Trophoblast cell (in vitro differentiated cells and primary cell): Measurements from ENCODE around the gene RASSF5.

ENCODE experiments used
- DNase-seq, 2 donors: peaks; one replicate each; pipeline ENCODE4 v3.0.0-alpha.2; 2016
- H2AFZ ChIP-seq: 2 replicates; pipeline ENCODE4 v1.6.1; 2013; ENCODE audit warnings: low read length, moderate library complexity, mild to moderate bottlenecking; ENCODE audit not compliant: insufficient read depth, poor library complexity
- H2AK5ac ChIP-seq: 2 replicates; pipeline ENCODE4 v1.6.1; 2013; ENCODE audit warnings: mild to moderate bottlenecking, low read length
- H2BK120ac ChIP-seq: 2 replicates; pipeline ENCODE4 v1.6.1; 2013; ENCODE audit warnings: low read length, mild to moderate bottlenecking, moderate library complexity; ENCODE audit not compliant: insufficient read depth, poor library complexity
- H2BK12ac ChIP-seq: 2 replicates; pipeline ENCODE4 v1.6.1; 2013; ENCODE audit warnings: mild to moderate bottlenecking, low read length, moderate library complexity
- H2BK5ac ChIP-seq: 2 replicates; pipeline ENCODE4 v1.6.1; 2013; ENCODE audit warnings: low read length, low read depth, moderate library complexity, mild to moderate bottlenecking; ENCODE audit not compliant: poor library complexity
- H3K14ac ChIP-seq: 2 replicates; pipeline ENCODE4 v1.6.1; 2013; ENCODE audit warnings: mild to moderate bottlenecking, low read length
- H3K18ac ChIP-seq: 2 replicates; pipeline ENCODE4 v1.6.1; 2013; ENCODE audit warnings: mild to moderate bottlenecking, low read length
- H3K23ac ChIP-seq: 2 replicates; pipeline ENCODE4 v1.6.1; 2013; ENCODE audit warnings: low read length
- H3K27ac ChIP-seq: 2 replicates; pipeline ENCODE4 v1.5.1; 2013; ENCODE audit warnings: low read depth, mild to moderate bottlenecking, inconsistent platforms, low read length, moderate library complexity
- H3K27me3 ChIP-seq: 2 replicates; pipeline ENCODE4 v1.6.1; 2013; ENCODE audit warnings: inconsistent platforms, mild to moderate bottlenecking, low read length, moderate library complexity; ENCODE audit not compliant: insufficient read depth
- H3K36me3 ChIP-seq, 2 experiments: 1 replicate in 1 of 2; 2 replicates in 1 of 2; pipeline ENCODE4 v1.6.1; 2013; ENCODE audit warnings: low read length in 2 of 2, mild to moderate bottlenecking in 2 of 2, moderate library complexity in 1 of 2; ENCODE audit not compliant: insufficient read depth in 2 of 2, control insufficient read depth in 1 of 2
- H3K4ac ChIP-seq: 2 replicates; pipeline ENCODE4 v1.6.1; 2013; ENCODE audit warnings: low read depth, mild to moderate bottlenecking, low read length, moderate library complexity
- H3K4me1 ChIP-seq, 2 experiments: 1 replicate in 1 of 2; 2 replicates in 1 of 2; pipeline ENCODE4 v1.6.1; 2013; ENCODE audit warnings: low read length in 2 of 2, mild to moderate bottlenecking in 2 of 2, moderate library complexity in 1 of 2; ENCODE audit not compliant: insufficient read depth in 2 of 2, control insufficient read depth in 1 of 2
- H3K4me2 ChIP-seq: 2 replicates; pipeline ENCODE4 v1.6.1; 2013; ENCODE audit warnings: inconsistent platforms, mild to moderate bottlenecking, low read length, moderate library complexity
- H3K4me3 ChIP-seq: 2 replicates; pipeline ENCODE4 v1.5.1; 2013; ENCODE audit warnings: mild to moderate bottlenecking, low read depth, low read length, inconsistent platforms
- H3K79me1 ChIP-seq: one replicate; pipeline ENCODE4 v1.6.1; 2013; ENCODE audit warnings: low read length
- H3K79me2 ChIP-seq: 2 replicates; pipeline ENCODE4 v1.6.1; 2013; ENCODE audit warnings: low read length, mild to moderate bottlenecking; ENCODE audit not compliant: control insufficient read depth, insufficient read depth, poor library complexity
- H3K9ac ChIP-seq: 2 replicates; pipeline ENCODE4 v1.6.1; 2013; ENCODE audit warnings: mild to moderate bottlenecking, low read length
- H3K9me3 ChIP-seq: 2 replicates; pipeline ENCODE4 v1.6.1; 2013; ENCODE audit warnings: low read depth, mild to moderate bottlenecking, control low read depth, inconsistent platforms, low read length; ENCODE audit not compliant: insufficient read depth
- H4K12ac ChIP-seq: 2 replicates; pipeline ENCODE4 v1.6.1; 2013; ENCODE audit warnings: low read depth, mild to moderate bottlenecking, low read length, moderate library complexity
- H4K8ac ChIP-seq: 2 replicates; pipeline ENCODE4 v1.6.1; 2013; ENCODE audit warnings: low read depth, mild to moderate bottlenecking, low read length, moderate library complexity
- H4K91ac ChIP-seq: one replicate; pipeline ENCODE4 v1.6.1; 2013; ENCODE audit warnings: low read depth, mild to moderate bottlenecking, low read length, moderate library complexity
- WGBS: extraction: QIAGEN DNeasy Blood & Tissue Kit; methylation state at CpG from one replicate; pipeline ENCODE4 v1.1.7; 2013; ENCODE audit warnings: missing lambda C conversion rate; ENCODE audit not compliant: insufficient read length, insufficient coverage; ENCODE audit errors: extremely low coverage; 5-methylcytosine and 5-hydroxymethylcytosine counted together

RASSF5 gene

DNA sequence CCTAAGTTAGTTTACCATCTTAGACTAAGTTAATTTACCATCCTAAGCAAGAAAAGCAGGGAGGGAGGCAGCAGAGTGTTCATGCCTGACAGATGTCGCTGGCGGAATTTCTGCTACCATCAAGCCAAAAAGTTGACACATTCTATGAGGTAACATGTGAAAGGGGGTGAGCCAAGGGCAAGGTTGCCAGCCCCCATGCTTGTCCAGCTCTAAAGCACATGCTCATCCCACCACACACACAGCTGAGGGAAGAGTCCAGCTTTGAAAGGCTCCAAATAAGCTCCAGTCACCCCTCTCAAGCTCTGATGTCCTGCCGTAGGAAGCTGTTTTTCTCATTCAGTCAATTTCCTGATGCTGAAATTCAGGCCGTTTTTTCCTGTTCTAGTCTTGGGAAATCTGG is 58.7 kb downstream of the RASSF5 start:
- Histone ChIP-seq H2BK120ac (no peak overlapping the region), H3K9ac (no peak overlapping the region), H4K91ac (no peak overlapping the region), H3K18ac (no peak overlapping the region), H3K36me3 (no peaks in the 10 kb centered on the region), H3K4me3 (no peak overlapping the region), H3K79me2 (no peaks in the 10 kb centered on the region), H3K4ac (no peak overlapping the region), H2AFZ (no peak overlapping the region), H3K27ac (no peak overlapping the region), H2AK5ac (no peak overlapping the region), H4K12ac (no peak overlapping the region), H4K8ac (no peak overlapping the region), H3K23ac (no peak overlapping the region), H3K79me1 (no peaks in the 10 kb centered on the region), H3K4me1 (no peaks in the 10 kb centered on the region), H3K14ac (no peak overlapping the region), H2BK12ac (no peak overlapping the region), H2BK5ac (no peak overlapping the region), H3K9me3 (no peaks in the 10 kb centered on the region), H3K27me3 (no peaks in the 10 kb centered on the region), H3K4me2 (no peak overlapping the region)
- no CpG with 5 or more reads among the region's 4 CpGs for WGBS
- DNase-seq = no peak

DNA sequence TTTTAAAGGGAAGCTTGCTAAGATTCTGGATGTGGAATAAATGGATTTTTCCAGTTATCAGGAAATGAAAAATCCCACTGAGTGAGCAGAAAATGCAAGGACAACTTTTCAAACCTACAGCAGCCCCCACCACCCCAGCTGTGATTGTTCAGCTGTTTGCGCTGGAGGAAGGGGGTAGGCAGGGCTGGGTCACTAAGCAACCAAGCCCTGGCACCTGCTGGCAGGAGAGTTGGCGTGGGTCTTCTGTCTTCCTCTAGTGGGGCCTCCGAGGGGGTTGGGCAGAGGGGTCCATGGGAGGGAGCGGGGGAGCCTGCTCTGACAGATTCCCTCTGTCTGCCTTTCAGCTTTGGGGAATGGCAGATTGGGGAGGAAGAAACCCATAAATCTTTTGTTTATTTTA is 59.7 kb downstream of the RASSF5 start:
- Histone ChIP-seq H2AFZ (no peak overlapping the region), H3K4me2 (no peak overlapping the region), H3K9ac (no peak overlapping the region), H3K14ac (no peak overlapping the region), H2BK12ac (no peak overlapping the region), H2BK5ac (no peak overlapping the region), H2AK5ac (no peak overlapping the region), H3K36me3 (no peaks in the 10 kb centered on the region), H4K8ac (no peak overlapping the region), H4K91ac (no peak overlapping the region), H3K9me3 (no peaks in the 10 kb centered on the region), H3K23ac (no peak overlapping the region), H3K4me3 (no peak overlapping the region), H2BK120ac (no peak overlapping the region), H3K79me2 (no peaks in the 10 kb centered on the region), H4K12ac (no peak overlapping the region), H3K4ac (no peak overlapping the region), H3K27ac (no peak overlapping the region), H3K4me1 (no peaks in the 10 kb centered on the region), H3K18ac (no peak overlapping the region), H3K27me3 (no peaks in the 10 kb centered on the region), H3K79me1 (no peaks in the 10 kb centered on the region)
- no CpG with 5 or more reads among the region's 4 CpGs for WGBS
- DNase-seq = no peak

DNA sequence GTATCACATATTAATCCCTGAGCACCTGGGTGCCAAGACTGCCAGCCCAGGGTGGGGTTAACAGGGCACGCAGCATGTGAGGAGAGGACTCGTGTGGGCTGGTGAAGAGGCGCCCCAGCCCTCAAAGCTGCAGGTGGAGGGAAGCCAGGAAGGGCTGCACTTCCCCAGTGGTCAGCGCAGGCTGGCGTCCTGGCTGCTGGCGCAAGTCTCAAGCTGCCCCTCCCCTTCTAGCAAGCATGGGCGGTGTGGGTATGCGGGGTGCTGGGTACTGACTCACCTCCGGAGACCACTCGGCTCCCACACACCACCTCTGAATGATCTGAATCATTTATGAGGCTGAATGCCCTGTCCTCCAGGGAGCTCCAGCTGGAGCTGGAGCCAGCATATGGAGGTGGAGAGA is 60.9 kb downstream of the RASSF5 start:
- no peak overlapping the region for H3K9ac ChIP-seq
- H2BK5ac ChIP-seq = no peak overlapping the region
- no peak overlapping the region for H3K27ac ChIP-seq
- H3K79me1 ChIP-seq = no peaks in the 10 kb centered on the region
- H3K27me3 ChIP-seq = no peaks in the 10 kb centered on the region
- H3K23ac ChIP-seq = no peak overlapping the region
- no peak overlapping the region for H3K4me2 ChIP-seq
- H3K14ac ChIP-seq = no peak overlapping the region
- no peak overlapping the region for H4K91ac ChIP-seq
- H4K12ac ChIP-seq = no peak overlapping the region
- H3K4ac ChIP-seq = no peak overlapping the region
- H2AFZ ChIP-seq = no peak overlapping the region
- H2BK12ac ChIP-seq = no peak overlapping the region
- H2AK5ac ChIP-seq = no peak overlapping the region
- H3K79me2 ChIP-seq = no peaks in the 10 kb centered on the region
- H3K4me3 ChIP-seq = no peak overlapping the region
- no peaks in the 10 kb centered on the region for H3K36me3 ChIP-seq
- WGBS = no CpG with 5 or more reads among the region's 10 CpGs
- no peak overlapping the region for H2BK120ac ChIP-seq
- H3K9me3 ChIP-seq = no peaks in the 10 kb centered on the region
- H4K8ac ChIP-seq = no peak overlapping the region
- no peaks in the 10 kb centered on the region for H3K4me1 ChIP-seq
- no peak overlapping the region for H3K18ac ChIP-seq
- DNase-seq = no peak

DNA sequence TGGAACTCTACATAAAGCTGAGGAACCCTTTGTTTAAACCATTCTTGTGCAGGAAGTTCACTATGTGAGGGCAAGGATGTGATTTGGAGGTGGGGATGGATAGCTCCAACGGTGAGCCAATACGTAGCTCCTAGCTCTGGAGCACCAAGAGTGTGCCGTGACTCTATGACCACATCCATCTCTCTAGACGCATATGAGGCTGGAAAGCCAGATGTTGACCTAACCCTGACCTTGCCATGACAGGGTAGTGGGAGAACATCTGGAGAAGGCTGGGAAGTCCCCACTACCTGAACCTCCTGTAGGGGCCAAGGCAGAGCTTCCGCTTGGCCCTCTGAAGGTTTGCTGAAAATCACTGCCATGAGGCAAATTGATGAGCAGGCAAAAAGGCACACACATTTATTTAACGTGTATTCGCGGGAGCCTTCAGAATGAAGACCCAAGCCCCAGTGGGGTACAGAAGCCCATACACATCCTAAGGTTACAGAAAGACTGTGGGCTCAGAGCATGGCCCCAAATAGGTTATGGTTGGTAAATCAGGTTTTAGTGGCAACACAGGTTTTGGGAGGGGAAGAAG is 61.5 kb downstream of the RASSF5 start:
- H3K14ac ChIP-seq = no peak overlapping the region

More for the DNA sequence above, 61.5 kb downstream of the RASSF5 start:
- Histone ChIP-seq H2BK12ac (no peak overlapping the region), H2AFZ (no peak overlapping the region), H2AK5ac (no peak overlapping the region), H3K18ac (no peak overlapping the region), H4K12ac (no peak overlapping the region), H3K79me2 (no peaks in the 10 kb centered on the region), H3K27ac (no peak overlapping the region), H3K23ac (no peak overlapping the region), H3K27me3 (no peaks in the 10 kb centered on the region), H3K4ac (no peak overlapping the region), H2BK120ac (no peak overlapping the region), H4K91ac (no peak overlapping the region), H3K9me3 (no peaks in the 10 kb centered on the region), H2BK5ac (no peak overlapping the region), H3K4me3 (no peak overlapping the region), H3K36me3 (no peaks in the 10 kb centered on the region), H3K4me1 (no peaks in the 10 kb centered on the region), H3K79me1 (no peaks in the 10 kb centered on the region), H4K8ac (no peak overlapping the region), H3K9ac (no peak overlapping the region), H3K4me2 (no peak overlapping the region)
- DNase-seq = no peak
- no CpG with 5 or more reads among the region's 8 CpGs for WGBS
